ENCODE results near the gene CCDC120.

CCDC120 gene

GRCh38 chrX:49063715-49064114, 4.9 kb downstream of the CCDC120 start:
- no peak for DNase-seq

DNA sequence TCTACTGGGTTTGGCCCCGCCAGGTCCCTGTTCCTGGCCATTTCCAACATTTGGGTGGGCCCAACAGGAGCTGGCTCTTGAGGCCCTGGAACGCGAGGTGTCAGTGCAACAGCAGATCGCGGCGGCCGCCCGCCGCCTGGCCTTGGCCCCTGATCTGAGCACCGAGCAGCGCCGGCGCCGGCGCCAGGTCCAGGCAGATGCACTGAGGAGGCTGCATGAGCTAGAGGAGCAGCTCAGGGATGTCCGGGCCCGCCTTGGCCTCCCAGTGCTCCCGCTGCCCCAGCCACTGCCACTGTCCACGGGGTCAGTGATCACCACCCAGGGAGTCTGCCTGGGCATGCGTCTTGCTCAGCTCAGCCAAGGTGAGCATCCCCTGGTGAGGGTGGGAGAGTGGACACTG, 5.5 kb downstream of the CCDC120 start:
- no peak for DNase-seq

GRCh38 chrX:49064735-49065134, 5.9 kb downstream of the CCDC120 start:
- DNase-seq = no peak

DNA sequence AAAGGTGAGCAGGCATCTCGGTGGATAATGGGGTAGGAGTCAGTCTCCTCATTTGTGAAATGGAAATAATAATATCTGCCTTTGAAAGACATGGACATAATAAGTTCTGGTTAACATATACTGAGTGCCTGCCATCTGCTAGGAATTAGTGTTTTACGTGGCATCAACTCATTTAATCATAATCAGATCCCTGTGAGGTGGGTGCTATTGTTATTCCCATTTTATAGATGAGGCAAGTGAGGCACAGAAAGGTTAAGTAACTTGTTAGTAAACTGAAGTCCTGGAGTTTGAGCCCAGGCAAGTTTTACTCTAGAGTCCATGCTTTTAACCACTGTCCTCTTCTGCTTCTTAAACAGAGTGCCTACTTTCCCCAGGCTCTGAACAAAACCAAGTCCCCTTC, 7.5 kb downstream of the CCDC120 start:
- no peak for DNase-seq

GRCh38 chrX:49066690-49067089, 7.9 kb downstream of the CCDC120 start:
- DNase-seq = no peak

- no peak for DNase-seq
Measured at GRCh38 chrX:49067285-49068120, 8.7 kb downstream of the CCDC120 start.

GRCh38 chrX:49069038-49069437, 10.2 kb downstream of the CCDC120 start:
- no peak for DNase-seq

GRCh38 chrX:49070988-49071387, 12.2 kb downstream of the CCDC120 start:
- DNase-seq = no peak

- DNase-seq = peak; percentile 39
Measured at GRCh38 chrX:49071877-49072711, 13.3 kb downstream of the CCDC120 start.

DNA sequence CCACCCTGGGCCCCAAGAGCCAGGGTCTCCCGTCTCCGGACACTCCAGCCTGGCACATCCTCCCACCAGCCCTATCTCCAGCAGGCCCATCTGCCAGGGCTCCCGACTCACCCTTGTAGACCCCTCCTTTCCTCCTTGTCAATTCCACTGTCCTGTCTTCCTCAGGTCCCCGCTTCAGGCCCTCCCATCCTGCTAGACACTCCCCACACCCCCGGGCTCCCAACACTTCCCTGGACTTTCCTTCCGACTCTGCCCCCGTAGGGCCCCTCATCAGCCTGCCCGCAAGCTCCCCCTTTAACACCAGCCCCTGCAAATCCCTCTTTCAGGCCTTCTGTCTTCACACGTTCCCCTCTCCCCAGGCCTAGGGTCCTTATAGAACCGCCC, 13.9 kb downstream of the CCDC120 start:
- no peak for DNase-seq

GRCh38 chrX:49073601-49074575, 15.1 kb downstream of the CCDC120 start, which contains the start of gene PRAF2:
Gene PRAF2, minus strand, starts transcription at chrX:49074002. Its CDS starts 15 bp downstream, at chrX:49073987.
- DNase-seq = peak; percentile 84

DNA sequence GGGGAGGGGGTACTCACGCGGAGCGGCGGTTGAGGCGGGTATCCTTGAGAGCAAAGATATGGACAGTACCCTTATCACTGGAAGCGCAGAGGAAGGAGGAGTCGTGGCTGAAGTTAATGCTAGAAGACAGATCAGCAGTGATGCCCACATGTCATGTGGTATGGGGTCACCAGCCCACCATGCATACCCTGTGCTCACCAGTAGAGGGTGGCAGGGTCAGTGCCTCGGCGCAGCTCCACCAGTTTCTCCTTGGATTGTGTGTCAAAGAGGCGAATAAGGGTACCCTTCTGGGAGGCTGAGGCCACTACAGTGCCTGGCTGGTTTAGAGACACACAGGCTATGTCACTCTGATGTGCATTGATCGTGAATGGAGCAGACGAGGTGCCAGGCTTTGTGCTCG, 16.5 kb downstream of the CCDC120 start:
- DNase-seq = no peak

- no peak for DNase-seq
Measured at GRCh38 chrX:49077941-49078340, 19.1 kb downstream of the CCDC120 start.

GRCh38 chrX:49079489-49080428, 21.0 kb downstream of the CCDC120 start, which contains the start of gene WDR45:
Gene WDR45, minus strand, starts transcription at chrX:49079887. Its CDS starts 1,792 bp downstream, at chrX:49078095.
- DNase-seq = peak; percentile 27

GRCh38 chrX:49082271-49082871, 23.6 kb downstream of the CCDC120 start:
- no peak for DNase-seq

DNA sequence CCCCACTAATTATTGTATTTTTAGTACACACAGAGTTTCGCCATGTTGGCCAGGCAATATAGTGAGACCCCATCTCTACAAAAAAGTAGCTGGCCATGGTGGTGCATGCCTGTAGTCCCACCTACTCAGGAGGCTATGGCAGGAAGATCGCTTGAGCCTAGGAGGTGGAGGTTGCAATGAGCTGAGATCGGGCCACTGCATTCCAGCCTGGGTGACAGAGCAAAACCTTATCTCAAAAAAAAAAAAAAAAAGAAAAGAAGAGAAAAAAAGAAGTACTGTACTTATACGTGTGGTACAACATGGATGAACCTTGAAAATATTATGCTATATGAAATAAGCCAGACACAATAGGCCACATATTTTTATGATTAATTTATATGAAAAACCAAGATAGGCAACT, 30.8 kb downstream of the CCDC120 start:
- DNase-seq = no peak

- no peak for DNase-seq
Measured at GRCh38 chrX:49096419-49096818, 37.6 kb downstream of the CCDC120 start.

DNA sequence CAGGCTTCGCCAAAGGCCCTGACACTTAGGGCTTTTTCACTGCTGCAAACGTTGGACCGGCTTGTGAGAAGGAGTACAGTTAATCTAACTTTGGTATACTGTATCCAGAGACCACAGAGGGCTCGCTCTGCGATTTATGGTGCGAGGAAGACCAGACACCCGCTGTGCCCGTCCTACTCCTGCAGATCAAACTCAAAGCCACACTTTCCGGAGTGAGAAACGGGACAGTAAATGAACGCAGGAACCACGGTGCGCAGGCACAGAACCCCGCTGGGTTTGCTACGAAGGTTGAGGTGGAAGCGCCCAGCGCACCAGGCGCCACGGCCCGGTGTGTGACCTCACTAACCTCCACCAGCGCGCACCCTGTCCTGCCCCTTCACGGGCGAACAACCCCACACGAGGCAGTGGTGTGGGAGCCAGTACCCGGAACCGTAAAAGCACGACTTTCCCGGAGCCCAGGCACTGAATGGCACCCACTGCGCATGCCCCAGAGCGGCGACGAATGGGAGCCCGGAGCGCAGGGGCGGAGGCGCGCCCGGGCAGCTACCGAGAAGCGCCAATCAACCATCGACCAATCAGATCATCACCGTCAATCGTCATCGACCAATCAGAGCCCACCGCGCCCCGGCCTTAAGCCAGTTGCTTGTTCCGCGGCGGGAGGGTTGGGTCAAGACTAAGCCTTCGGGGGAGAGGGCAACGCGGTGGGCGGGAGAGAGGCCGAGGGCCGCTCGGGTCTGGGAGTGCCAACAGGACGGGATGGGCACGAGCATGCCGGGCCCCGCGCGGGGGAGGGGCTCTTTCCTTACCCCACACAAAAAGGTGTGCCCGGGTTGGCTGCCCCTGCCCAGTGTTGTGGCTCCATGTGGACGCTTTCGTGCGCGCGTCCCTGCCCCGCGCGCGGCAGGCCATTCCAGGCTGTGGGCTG, 42.2 kb downstream of the CCDC120 start:
- DNase-seq = peak; percentile 88

DNA sequence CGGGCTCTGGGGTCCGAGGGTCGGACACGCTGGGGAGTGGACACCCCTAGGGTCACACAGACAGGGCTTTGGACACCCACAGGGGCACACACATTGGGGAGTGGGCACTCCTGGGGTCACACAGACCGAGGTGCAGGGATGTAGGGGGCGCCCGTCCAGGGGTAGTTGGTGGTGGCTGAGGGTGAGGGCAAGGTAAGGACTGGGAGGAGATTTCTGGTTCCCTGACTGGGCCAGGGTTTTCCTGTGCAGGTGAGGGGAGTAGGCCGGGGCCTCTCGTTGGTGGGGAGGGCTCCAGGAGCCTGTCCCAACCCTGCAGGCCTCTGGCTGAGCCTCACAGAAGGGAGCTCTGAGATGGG, 42.8 kb downstream of the CCDC120 start:
- no peak for DNase-seq

DNA sequence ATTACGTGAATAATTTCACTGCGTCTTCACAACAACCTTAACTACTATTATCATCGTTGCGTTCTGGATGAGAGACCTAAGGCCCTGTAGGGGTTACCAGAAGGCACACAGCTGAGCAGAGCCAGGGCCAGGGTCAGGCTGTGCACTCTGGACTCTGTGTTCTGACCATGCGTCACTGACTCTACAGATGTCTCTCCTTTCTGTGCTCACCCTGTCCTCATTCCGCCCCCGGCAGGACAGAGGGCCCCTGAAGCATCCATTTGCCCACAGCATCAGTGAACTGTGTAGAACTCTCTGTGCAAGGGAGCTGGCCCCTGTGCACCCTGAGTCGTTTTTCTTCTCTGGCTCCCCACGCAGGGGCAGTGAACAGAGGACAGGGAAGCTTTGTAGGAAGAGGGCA, 43.4 kb downstream of the CCDC120 start:
- no peak for DNase-seq

Data from NCI-H1105 treated with DMSO at 0.1 percent for 48 hours (cell line).